Breast epithelium (tissue), 3 donors: ENCODE data around the gene DOLPP1.

ENCODE experiments used
- CTCF ChIP-seq, 3 donors: fragments of 450-650 bp; IDR thresholded peaks; one replicate each; pipeline ENCODE4 v1.5.1; 2016 to 2017; ENCODE audit warnings: antibody characterized with exemption in 3 of 3, mild to moderate bottlenecking in 3 of 3, moderate library complexity in 3 of 3
- POLR2AphosphoS5 ChIP-seq, 3 donors: sonication (generic); formaldehyde crosslinking; IDR thresholded peaks; one replicate each; pipeline ENCODE4 v1.6.1; 2017; ENCODE audit warnings: antibody characterized with exemption in 3 of 3

GRCh38 chr9:129097671-129098306 is 16.9 kb downstream of the DOLPP1 start:
- no peak for TF ChIP-seq CTCF (IDR thresholded peaks at IDR 0.05)
- no peak for TF ChIP-seq POLR2AphosphoS5 (IDR thresholded peaks at IDR 0.05)
